Astrocyte (in vitro differentiated cells and primary cell): ENCODE measurements around the gene PPP1R17. TPM values are rescaled to one million over a fixed set of nuclear protein-coding genes. Genes with fewer than 3 reads are reported as not detected.

Experiments used
- DNase-seq: peaks from one replicate; pipeline ENCODE4 v3.0.0-alpha.2; 2010; ENCODE audit warnings: low read depth
- FAIRE-seq: peaks from 2 replicates; lab custom pipeline; 2011; peaks lifted over from hg19 to GRCh38; lab: Jason Lieb, UNC
- H2AFZ ChIP-seq: 2 replicates; pipeline ENCODE4 v1.6.0; 2012; ENCODE audit warnings: low read depth, low read length, inconsistent platforms
- H3K27ac ChIP-seq: 2 replicates; pipeline ENCODE4 v1.5.1; 2011; ENCODE audit warnings: low read depth, low read length, inconsistent platforms
- H3K27me3 ChIP-seq: 2 replicates; pipeline ENCODE4 v1.6.0; 2011; ENCODE audit warnings: low read length, inconsistent platforms; ENCODE audit not compliant: insufficient read depth
- H3K36me3 ChIP-seq: 2 replicates; pipeline ENCODE4 v1.5.1; 2011; ENCODE audit warnings: low read length, inconsistent platforms; ENCODE audit not compliant: insufficient read depth
- H3K4me1 ChIP-seq: 2 replicates; pipeline ENCODE4 v1.5.1; 2011; ENCODE audit warnings: low read length, inconsistent platforms; ENCODE audit not compliant: insufficient read depth
- H3K4me2 ChIP-seq: 2 replicates; pipeline ENCODE4 v1.6.0; 2012; ENCODE audit warnings: low read length, inconsistent platforms
- H3K4me3 ChIP-seq: 2 replicates; pipeline ENCODE4 v1.5.1; 2011; ENCODE audit warnings: low read depth, mild to moderate bottlenecking, low read length, inconsistent platforms; ENCODE audit not compliant: insufficient read depth
- H3K79me2 ChIP-seq: 2 replicates; pipeline ENCODE4 v1.6.0; 2012; ENCODE audit warnings: mild to moderate bottlenecking, low read length, inconsistent platforms; ENCODE audit not compliant: insufficient read depth
- H3K9ac ChIP-seq: 2 replicates; pipeline ENCODE4 v1.6.0; 2012; ENCODE audit warnings: mild to moderate bottlenecking, low read length, inconsistent platforms
- H3K9me3 ChIP-seq: 2 replicates; pipeline ENCODE4 v1.5.1; 2012; ENCODE audit warnings: low read depth, mild to moderate bottlenecking, low read length, inconsistent platforms; ENCODE audit not compliant: insufficient read depth
- H4K20me1 ChIP-seq: 2 replicates; pipeline ENCODE4 v1.6.0; 2012; ENCODE audit warnings: low read length, inconsistent platforms; ENCODE audit not compliant: insufficient read depth
- H3K27ac Mint-ChIP-seq: one replicate; pipeline ENCODE4 v1.8.0; 2021; ENCODE audit warnings: mild to moderate bottlenecking, mixed read lengths; ENCODE audit not compliant: unreplicated experiment
- H3K27me3 Mint-ChIP-seq: one replicate; pipeline ENCODE4 v1.8.0; 2021; ENCODE audit warnings: low read depth, mixed read lengths; ENCODE audit not compliant: unreplicated experiment
- H3K36me3 Mint-ChIP-seq: one replicate; pipeline ENCODE4 v1.8.0; 2021; ENCODE audit warnings: low read depth, mixed read lengths; ENCODE audit not compliant: unreplicated experiment
- H3K4me1 Mint-ChIP-seq: one replicate; pipeline ENCODE4 v1.8.0; 2021; ENCODE audit warnings: low read depth, mixed read lengths; ENCODE audit not compliant: unreplicated experiment
- H3K4me3 Mint-ChIP-seq: one replicate; pipeline ENCODE4 v1.8.0; 2021; ENCODE audit warnings: mild to moderate bottlenecking, moderate library complexity, mixed read lengths; ENCODE audit not compliant: unreplicated experiment
- H3K9me3 Mint-ChIP-seq: one replicate; pipeline ENCODE4 v1.8.0; 2021; ENCODE audit warnings: mild to moderate bottlenecking, mixed read lengths; ENCODE audit not compliant: unreplicated experiment
- CTCF ChIP-seq: IDR thresholded peaks from 2 replicates; pipeline ENCODE4 v1.5.1; 2011; ENCODE audit warnings: low read depth, mild to moderate bottlenecking, inconsistent platforms, low read length, moderate library complexity; ENCODE audit not compliant: insufficient read depth
- EZH2 ChIP-seq: IDR thresholded peaks from 2 replicates; pipeline ENCODE4 v1.6.1; 2012; ENCODE audit warnings: mild to moderate bottlenecking, low read length, inconsistent platforms; ENCODE audit not compliant: insufficient read depth
- total RNA-seq: library from RNA; stranded (reverse); gene quantifications from 2 replicates; pipeline ENCODE4 v1.2.1, GENCODE V29; 2021

Gene PPP1R17
- total RNA-seq, 1 donor from 2014 or later: not detected

DNA sequence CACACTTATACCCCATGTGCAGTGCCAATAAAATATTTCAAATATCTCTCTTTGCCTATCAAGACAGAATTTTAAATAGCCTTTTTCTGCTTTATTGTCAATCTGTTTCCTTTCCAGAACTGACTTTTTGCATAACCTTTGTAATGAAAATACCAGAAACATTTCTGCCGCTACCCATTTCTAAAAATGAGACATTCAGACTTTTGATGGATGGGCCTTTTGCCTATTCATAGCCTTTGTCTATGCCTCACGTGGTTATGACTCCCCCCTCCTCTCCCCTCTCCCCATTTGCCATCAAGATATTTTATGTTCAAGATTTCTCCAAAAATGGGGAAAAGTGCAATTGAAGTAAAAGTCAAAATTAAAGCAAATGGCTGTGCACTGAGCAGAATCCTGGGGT, 5.9 kb downstream of the PPP1R17 start:
- TF ChIP-seq EZH2 (no peak), CTCF (no peak)
- no peak overlapping the region for H3K4me2 ChIP-seq
- Mint-ChIP-seq H3K27me3 (peaks cover 4% of the 10 kb centered on the region), H3K4me3 (no peak overlapping the region), H3K4me1 (no peaks in the 10 kb centered on the region), H3K9me3 (no peaks in the 10 kb centered on the region), H3K36me3 (no peaks in the 10 kb centered on the region), H3K27ac (no peak overlapping the region)
- H3K27me3 ChIP-seq: no peaks in the 10 kb centered on the region
- DNase-seq (no peak), FAIRE-seq (no peak)
- H3K4me3 ChIP-seq: no peak overlapping the region
- H4K20me1 ChIP-seq: no peaks in the 10 kb centered on the region
- H3K4me1 ChIP-seq: no peaks in the 10 kb centered on the region
- H3K9ac ChIP-seq: no peak overlapping the region
- no peaks in the 10 kb centered on the region for H3K79me2 ChIP-seq
- H3K36me3 ChIP-seq: no peaks in the 10 kb centered on the region
- no peaks in the 10 kb centered on the region for H3K9me3 ChIP-seq
- no peak overlapping the region for H3K27ac ChIP-seq
- no peak overlapping the region for H2AFZ ChIP-seq

DNA sequence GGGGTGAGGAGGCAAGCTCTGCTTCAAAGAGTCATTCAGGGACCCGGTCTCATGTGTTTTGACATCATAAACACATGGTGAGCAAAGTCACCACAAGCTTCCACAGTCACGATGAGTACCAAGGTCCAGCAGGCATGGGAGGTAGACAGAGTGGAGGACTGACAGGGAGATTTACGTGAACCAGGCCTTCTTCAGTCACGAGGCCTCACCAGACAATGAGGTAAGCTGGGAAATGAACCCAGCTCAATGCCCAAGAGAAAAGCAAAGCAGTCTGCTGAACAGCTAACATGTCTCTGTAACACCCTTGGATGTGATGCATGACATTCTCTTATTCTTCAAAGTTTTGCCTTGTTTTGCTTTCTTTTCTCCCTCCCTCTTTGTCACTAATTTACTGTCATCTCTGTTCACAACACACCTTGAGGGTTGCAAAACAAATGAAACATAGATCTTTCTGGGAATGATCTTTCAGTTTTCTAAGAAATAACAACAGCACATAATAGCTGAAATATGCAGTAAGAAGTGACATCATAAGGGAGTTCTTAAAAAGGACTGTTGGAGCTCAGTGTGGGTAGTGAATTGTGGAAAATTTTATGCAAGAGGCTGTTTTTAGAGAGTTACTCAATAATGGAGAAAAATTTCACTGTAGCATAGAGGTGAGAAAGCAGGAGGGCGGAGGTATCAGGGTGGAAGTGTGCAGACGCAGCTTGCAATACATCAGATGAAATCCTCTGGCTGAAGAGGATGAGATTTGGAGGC, 9.0 kb downstream of the PPP1R17 start:
- Histone ChIP-seq H3K36me3 (no peaks in the 10 kb centered on the region), H3K4me2 (no peak overlapping the region), H4K20me1 (no peaks in the 10 kb centered on the region), H2AFZ (no peak overlapping the region), H3K27ac (no peak overlapping the region), H3K27me3 (no peaks in the 10 kb centered on the region), H3K9ac (no peak overlapping the region), H3K4me1 (no peaks in the 10 kb centered on the region), H3K4me3 (no peak overlapping the region), H3K9me3 (no peaks in the 10 kb centered on the region), H3K79me2 (no peaks in the 10 kb centered on the region)
- H3K36me3 Mint-ChIP-seq: no peaks in the 10 kb centered on the region
- H3K9me3 Mint-ChIP-seq: no peaks in the 10 kb centered on the region
- no peak for TF ChIP-seq EZH2
- TF ChIP-seq CTCF: no peak
- no peak for DNase-seq
- H3K4me1 Mint-ChIP-seq: no peaks in the 10 kb centered on the region
- no peak overlapping the region for H3K27ac Mint-ChIP-seq
- H3K27me3 Mint-ChIP-seq: peaks cover 3% of the 10 kb centered on the region
- no peak overlapping the region for H3K4me3 Mint-ChIP-seq
- FAIRE-seq: no peak

DNA sequence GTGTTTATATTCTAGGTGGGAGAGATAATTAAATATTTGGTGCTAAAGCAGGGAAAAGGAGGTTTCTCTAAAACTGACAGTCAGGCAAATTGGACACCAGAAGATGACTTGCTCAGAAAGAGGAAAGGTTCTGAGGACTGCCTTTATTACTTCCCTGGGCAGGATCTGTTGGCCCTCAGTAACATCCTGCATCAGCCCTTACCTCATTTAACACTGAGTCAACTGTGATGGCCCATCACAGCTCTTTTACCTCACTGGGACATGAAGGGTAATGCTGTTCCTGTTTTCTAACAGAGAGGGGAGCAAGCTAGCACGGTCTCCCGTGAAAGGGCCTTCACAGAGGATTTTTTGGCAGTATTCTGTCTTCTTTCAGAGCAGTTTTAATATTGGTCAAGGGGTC, 12.0 kb downstream of the PPP1R17 start:
- Mint-ChIP-seq H3K9me3 (peaks cover 2% of the 10 kb centered on the region), H3K27me3 (peaks cover 7% of the 10 kb centered on the region), H3K27ac (no peak overlapping the region), H3K4me3 (no peak overlapping the region), H3K4me1 (no peaks in the 10 kb centered on the region), H3K36me3 (no peaks in the 10 kb centered on the region)
- FAIRE-seq: no peak
- Histone ChIP-seq H3K4me1 (no peaks in the 10 kb centered on the region), H3K27ac (no peak overlapping the region), H3K36me3 (no peaks in the 10 kb centered on the region), H3K4me3 (no peak overlapping the region), H2AFZ (no peak overlapping the region), H3K9me3 (no peaks in the 10 kb centered on the region), H3K9ac (no peak overlapping the region), H3K4me2 (no peak overlapping the region), H4K20me1 (no peaks in the 10 kb centered on the region), H3K27me3 (no peaks in the 10 kb centered on the region), H3K79me2 (no peaks in the 10 kb centered on the region)
- TF ChIP-seq EZH2 (no peak), CTCF (no peak)
- DNase-seq: no peak
